NCI-H2227 (cell line): Measurements from ENCODE around the gene SEC24A.
"Not testable (repeated sequence)": the region's sequence is repeated elsewhere in the genome, so short reads cannot be mapped to it uniquely, and the experiment has no call there.

Experiments
- DNase-seq: peaks from one replicate; lab custom pipeline; 2025; ENCODE audit not compliant: unreplicated experiment; lab: John Stamatoyannopoulos, UW

Gene SEC24A

DNA sequence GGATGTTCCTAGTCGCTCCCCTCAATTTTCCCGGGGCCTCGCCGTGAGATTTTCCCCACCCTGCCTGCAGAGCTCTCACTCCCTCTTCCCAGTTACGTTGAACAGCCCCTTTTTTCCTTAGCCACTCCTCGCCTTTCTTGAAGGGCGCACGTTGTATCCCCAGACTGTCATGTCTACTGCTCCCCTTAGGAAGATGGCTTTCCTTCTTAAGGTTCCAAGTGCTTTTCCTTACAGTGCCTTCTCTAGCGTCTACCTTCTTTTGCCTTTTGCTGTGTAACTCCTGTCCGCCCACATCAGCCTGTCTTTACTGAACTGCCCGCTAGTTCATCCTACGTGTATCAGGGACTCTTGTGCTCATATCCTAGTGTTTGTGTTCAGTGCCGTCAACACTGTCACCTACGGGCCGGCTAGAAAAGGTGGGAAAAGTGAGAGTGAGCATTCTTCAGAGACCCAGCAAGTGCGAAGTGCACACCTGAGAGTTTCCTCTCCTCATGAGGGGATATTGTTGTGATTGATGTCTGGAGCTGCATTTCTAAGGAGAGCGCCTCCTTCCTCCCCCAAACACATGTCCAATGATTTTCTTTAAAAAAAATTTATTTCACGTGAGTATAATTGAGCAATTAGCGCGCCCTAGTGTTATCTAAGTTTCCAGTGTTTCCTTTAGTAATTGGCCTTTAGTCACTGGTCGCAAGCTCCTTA lies 90.5 kb downstream of the SEC24A start:
- peak; percentile 19 for DNase-seq

DNA sequence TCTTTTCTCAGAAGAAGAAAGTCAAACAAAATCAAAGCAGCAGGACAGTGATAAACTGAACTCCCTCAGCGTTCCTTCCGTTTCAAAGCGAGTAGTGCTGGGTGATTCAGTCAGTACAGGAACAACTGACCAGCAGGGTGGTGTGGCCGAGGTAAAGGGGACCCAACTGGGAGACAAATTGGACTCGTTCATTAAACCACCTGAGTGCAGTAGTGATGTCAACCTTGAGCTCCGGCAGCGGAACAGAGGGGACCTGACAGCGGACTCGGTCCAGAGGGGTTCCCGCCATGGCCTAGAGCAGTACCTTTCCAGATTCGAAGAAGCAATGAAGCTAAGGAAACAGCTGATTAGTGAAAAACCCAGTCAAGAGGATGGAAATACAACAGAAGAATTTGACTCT lies 92.5 kb downstream of the SEC24A start:
- no peak for DNase-seq

DNA sequence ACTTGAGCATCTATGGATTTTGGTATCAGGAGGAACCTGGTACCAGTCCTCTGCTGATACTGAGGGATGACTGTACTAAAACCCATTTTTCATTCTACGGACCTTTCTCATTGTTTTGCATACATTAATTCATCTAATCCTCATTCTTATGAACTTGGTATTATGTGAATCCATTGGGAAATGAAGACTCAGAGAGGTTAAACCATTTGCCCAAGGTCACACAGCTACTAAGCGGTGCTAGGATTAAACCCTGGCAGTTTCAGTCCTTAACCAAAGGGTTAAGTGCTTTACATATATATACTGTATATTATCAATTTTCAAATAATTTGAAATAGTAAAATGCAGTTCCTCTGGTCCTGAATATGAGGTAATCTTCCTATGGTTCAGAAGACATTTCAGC lies 93.5 kb downstream of the SEC24A start:
- no peak for DNase-seq

DNA sequence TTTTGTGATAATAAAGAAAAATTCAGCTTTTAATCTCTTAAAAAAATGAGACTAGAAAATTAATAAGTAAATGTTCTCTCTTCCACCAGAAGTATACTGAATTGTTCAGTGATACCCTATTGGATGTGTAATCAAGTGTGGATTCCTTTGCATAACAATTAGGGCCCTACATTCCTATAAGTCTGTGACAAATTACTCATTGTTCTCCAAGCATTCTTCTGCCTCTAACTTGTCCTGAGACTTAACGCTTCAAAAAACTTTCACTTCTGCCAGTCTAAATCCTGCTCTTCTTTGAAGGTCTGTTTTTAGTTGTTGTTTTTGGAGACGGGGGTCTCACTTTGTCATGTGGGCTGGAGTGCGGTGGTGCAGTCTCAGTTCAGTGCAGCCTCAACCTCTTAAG lies 100.8 kb downstream of the SEC24A start:
- no peak for DNase-seq

DNA sequence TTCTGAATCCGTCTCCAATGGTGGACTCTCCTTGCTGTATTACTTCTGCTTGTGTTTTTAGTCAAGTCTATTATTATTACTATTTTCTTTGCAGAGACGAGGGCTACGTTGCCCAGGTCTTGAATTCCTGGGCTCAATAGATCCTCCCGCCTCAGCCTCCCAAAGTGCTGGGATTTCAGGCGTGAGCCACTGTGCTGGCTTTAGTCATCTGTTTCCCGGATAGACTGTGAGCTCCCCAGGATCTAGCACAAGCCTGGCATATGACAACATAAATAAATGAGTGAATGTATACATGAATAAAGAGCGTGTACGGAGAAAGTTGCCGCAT lies 109.6 kb downstream of the SEC24A start:
- DNase-seq, result no peak

DNA sequence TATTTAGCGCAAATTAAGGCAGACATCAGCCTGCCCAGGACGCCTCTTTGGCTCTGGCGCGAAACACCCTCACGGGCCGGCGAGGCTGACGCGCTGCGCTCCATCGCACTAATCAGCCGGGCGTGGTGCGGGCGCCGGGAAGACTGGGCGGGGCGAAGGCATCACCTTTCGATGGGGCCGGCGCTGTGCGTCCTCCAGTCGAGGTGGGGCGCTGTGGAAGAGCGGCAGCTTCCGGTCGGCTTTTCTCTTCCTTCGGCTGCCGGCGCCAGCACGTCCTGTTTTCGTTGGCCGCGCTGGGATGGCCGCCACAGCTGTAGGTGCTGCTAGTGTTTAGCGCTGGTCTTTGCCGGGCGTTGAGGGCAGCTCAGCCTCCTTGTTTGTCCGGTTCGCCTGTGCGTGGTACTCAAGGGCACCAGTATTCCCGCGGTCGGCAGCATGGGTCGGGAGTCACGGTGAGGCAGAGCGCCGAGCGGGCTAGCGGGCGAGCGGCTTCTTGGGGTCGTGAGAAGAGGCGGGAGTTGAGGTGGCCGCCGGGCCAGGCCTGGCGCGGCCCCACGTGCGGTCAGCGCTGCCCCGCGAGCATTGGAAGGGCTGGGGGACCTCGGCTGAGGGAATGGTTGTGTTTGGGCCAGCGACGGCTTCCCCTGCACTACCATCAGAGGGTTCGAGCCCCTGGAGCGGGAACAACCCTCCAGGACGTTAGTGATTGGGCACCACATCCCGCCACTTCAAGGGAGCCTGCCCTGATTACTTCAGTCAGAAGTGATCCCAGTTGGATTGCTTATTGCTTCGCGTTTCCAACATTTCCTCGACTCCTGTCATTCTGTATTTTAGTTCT lies 110.1 kb downstream of the SEC24A start, which contains the start of gene DDX46:
TSS of gene DDX46 (plus strand) at position 276 of the 838 bp plus-strand sequence. CDS start at position 436, 160 bp downstream.
- DNase-seq, result peak; percentile 94

DNA sequence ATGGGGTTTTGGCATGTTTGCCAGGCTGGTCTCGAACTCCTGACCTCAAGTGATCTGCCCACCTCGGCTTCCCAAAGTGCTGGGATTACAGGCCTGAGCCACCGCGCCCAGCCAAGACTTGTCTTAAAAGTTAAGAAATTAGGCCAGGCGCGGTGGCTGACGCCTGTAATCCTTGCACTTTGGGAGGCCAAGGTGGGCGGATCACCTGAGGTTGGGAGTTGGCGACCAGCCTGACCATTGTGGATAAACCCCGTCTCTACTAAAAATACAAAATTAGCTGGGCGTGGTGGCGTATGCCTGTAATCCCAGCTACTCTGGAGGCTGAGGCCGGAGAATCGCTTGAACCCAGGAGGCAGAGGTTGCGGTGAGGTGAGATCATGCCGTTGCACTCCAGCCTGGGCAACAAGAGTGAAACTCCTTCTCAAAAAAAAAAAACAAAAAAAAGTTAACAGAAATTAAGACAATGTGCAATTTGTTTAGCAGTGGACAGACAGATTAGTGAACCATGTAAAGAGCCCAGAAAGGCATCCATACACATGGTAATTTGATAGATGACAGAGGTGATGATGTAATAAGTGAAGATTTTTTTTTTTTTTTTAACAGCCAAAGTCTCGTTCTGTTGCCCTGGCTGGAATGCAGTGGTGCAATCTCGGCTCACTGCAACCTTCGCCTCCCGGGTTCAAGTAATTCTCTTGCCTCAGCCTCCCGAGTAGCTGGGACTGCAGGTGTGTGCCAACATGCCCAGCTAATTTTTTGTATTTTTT lies 119.1 kb downstream of the SEC24A start:
- not testable (repeated sequence) for DNase-seq

DNA sequence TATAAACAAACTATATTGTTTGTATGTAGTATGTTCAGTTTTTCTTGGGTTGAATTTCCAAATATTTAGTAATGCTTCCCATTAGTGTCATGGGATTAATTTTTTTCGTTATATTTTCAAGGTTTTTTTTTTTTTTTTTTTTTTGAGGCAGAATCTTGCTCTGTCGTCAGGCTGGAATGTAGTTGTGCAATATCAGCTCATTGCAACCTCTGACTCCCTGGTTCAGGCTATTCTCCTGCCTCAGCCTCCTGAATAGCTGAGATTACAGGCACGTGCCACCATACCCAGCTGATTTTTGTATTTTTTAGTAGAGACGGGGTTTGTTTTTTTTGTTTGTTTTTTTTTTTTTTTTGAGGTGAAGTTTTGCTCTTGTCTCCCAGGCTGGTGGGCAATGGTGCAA lies 120.6 kb downstream of the SEC24A start:
- DNase-seq, result no peak

DNA sequence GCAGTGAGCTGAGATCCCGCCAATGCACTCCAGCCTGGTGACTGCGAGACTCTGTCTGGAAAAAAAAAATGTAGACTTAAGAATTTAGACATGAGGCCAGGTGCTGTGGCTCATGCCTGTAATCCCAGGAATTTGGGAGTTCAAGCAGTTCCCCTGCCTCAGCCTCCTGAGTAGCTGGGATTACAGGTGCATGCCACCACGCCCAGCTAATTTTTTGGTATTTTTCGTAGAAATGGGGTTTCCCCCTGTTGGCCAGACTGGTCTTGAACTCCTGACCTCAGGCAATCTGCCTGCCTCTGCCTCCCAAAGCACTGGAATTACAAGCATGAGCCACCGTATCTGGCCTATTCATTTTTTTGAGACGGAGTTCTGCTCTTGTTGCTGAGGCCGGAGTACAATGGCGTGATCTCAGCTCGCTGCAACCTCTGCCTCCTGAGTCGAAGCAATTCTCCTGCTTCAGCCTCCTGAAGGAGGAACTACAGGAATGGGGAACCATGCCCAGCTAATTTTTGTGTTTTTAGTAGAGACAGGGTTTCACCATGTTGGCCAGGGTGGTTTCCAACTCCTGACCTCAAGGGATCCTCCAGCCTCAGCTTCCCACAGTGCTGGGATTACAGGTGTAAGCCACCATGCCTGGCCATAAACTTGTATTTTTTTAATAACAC lies 124.0 kb downstream of the SEC24A start:
- DNase-seq, result no peak

DNA sequence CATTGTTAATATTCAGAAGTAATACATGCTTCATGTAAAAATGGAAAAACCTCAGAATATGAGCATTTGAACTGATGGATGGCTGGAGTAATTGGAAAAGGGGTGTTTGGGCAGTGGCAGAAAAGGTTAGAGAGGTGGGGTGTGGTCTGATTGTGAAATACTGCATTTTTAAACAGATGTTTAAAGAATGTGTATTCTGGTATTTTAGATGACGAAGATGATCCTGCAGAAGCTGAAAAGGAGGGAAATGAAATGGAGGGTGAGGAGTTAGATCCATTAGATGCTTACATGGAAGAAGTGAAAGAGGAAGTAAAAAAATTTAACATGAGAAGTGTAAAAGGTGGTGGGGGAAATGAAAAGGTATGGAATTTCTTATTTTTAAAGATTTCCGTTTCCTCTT lies 128.8 kb downstream of the SEC24A start:
- no peak for DNase-seq
